K562 (cell line): Measurements from ENCODE around the gene WEE1. TPM values are rescaled to one million over a fixed set of nuclear protein-coding genes. Genes with fewer than 3 reads are reported as not detected.
A peak's percentile ranks its signal among the peaks of the same experiment; 100 is the strongest.

ENCODE experiments used
- ARID4B ChIP-seq: sonication (generic); formaldehyde crosslinking; IDR thresholded peaks from 2 replicates; pipeline ENCODE4 v1.8.0; 2022; ENCODE audit warnings: mild to moderate bottlenecking, missing genetic modification reagents
- CTCFL ChIP-seq: IDR thresholded peaks from 2 replicates; pipeline ENCODE4 v1.6.1; 2011; ENCODE audit warnings: borderline replicate concordance, low read depth, mild to moderate bottlenecking, moderate library complexity, low read length; ENCODE audit not compliant: insufficient read depth, poor library complexity, severe bottlenecking
- ELK1 ChIP-seq: sonication (generic); formaldehyde crosslinking; IDR thresholded peaks from 2 replicates; pipeline ENCODE4 v1.8.1; 2022; ENCODE audit warnings: missing genetic modification reagents
- HBP1 ChIP-seq: fragments of 450-650 bp; formaldehyde crosslinking; IDR thresholded peaks from 2 replicates; pipeline ENCODE4 v1.4.0; 2022; ENCODE audit warnings: missing genetic modification characterization
- HNRNPK ChIP-seq: fragments of 200-400 bp; formaldehyde crosslinking; IDR thresholded peaks from one replicate; pipeline ENCODE4 v1.6.1; 2018; ENCODE audit warnings: mild to moderate bottlenecking, low read depth, low read length; ENCODE audit not compliant: poor library complexity, severe bottlenecking
- MAX ChIP-seq: sonication (generic); formaldehyde crosslinking; IDR thresholded peaks from 2 replicates; pipeline ENCODE4 v1.9.0; 2022; ENCODE audit warnings: mild to moderate bottlenecking, missing genetic modification reagents
- PKNOX1 ChIP-seq: fragments of 450-650 bp; IDR thresholded peaks from 2 replicates; pipeline ENCODE4 v1.6.1; 2016
- RBM17 ChIP-seq: fragments of 200-400 bp; formaldehyde crosslinking; IDR thresholded peaks from 2 replicates; pipeline ENCODE4 v1.6.1; 2017; ENCODE audit warnings: low read depth, mild to moderate bottlenecking, low read length, borderline replicate concordance
- SRSF1 ChIP-seq: fragments of 200-400 bp; formaldehyde crosslinking; IDR thresholded peaks from 2 replicates; pipeline ENCODE4 v1.6.1; 2017; ENCODE audit warnings: mild to moderate bottlenecking, low read depth, low read length, moderate library complexity
- TFAP4 ChIP-seq: sonication (generic); formaldehyde crosslinking; IDR thresholded peaks from 2 replicates; pipeline ENCODE4 v1.8.0; 2022; ENCODE audit warnings: missing genetic modification reagents, mild to moderate bottlenecking, moderate library complexity, borderline replicate concordance
- XRCC3 ChIP-seq: fragments of 450-650 bp; IDR thresholded peaks from 2 replicates; pipeline ENCODE4 v1.6.1; 2017; ENCODE audit warnings: mild to moderate bottlenecking, moderate library complexity
- ZNF445 ChIP-seq: fragments of 250-450 bp; sonication (Bioruptor Pico); IDR thresholded peaks from 2 replicates; pipeline ENCODE4 v1.4.0; 2020; ENCODE audit warnings: low read depth, mild to moderate bottlenecking, moderate library complexity
- polyA plus RNA-seq, 8 experiments: library from polyadenylated mRNA; depleted of rRNA in 4 of 8; stranded (reverse) in 5 of 8; unstranded in 3 of 8; fragments of >200 nt; fragmentation: Nextera tagmentation in 2 of 8; fragmentation: Illumina TruSeq in 1 of 8; extraction: Ambion mirVana in 2 of 8; extraction: Trizol in 1 of 8; gene quantifications; 2 replicates each; pipeline versions ENCODE4 v1.2.1 to v1.2.3, GENCODE V29; 2011 to 2014; ENCODE audit warnings: inconsistent platforms in 1 of 8, missing spikeins in 1 of 8
- total RNA-seq, 7 experiments: library from RNA; depleted of rRNA in 6 of 7; stranded (reverse); fragments of >200 nt in 6 of 7; fragmentation: Illumina TruSeq in 2 of 7; extraction: Trizol in 2 of 7; gene quantifications; 2 replicates each; pipeline versions ENCODE4 v1.2.1 to v1.2.3, GENCODE V29; 2011 to 2021; ENCODE audit warnings: low replicate concordance in 1 of 7

WEE1 gene
- total and polyA plus RNA-seq, 9 of the 15 experiments (the other 6 are each of a cell fraction or from before 2014, with no cell fraction given), result 21.9 to 99.0 (median 67.4) TPM

GRCh38 chr11:9574622-9575259 lies 1.3 kb downstream of the WEE1 start (continued):
- TF ChIP-seq CTCFL, result no peak
- no peak for TF ChIP-seq XRCC3
- TF ChIP-seq ZNF445, result no peak
- peak; percentile 40; the same call in 1 of the 2 replicates for TF ChIP-seq TFAP4
- 0 out of 2 replicates have a peak, but pooled peaks have one; percentile 33 for TF ChIP-seq MAX
- no peak; the same call in 1 of the 2 replicates for TF ChIP-seq ARID4B (CRISPR knock-in tag)
- no peak for TF ChIP-seq ELK1 (CRISPR knock-in tag)
- no peak for TF ChIP-seq PKNOX1
- TF ChIP-seq SRSF1, result no peak
- TF ChIP-seq HNRNPK, result no peak
- no peak for TF ChIP-seq HBP1
- TF ChIP-seq RBM17, result no peak
